Karpas-422 (cell line): ENCODE data around the gene EPHA7. TPM values are rescaled to one million over a fixed set of nuclear protein-coding genes. Genes with fewer than 3 reads are reported as not detected.

Experiments used
- DNase-seq: peaks from one replicate; pipeline ENCODE4 v3.0.0-alpha.2; 2015
- H2AFZ ChIP-seq: fragments of 200-600 bp; sonication (generic); 2 replicates; pipeline ENCODE4 v1.6.1; 2014; ENCODE audit warnings: antibody characterized with exemption, low read length, mixed read lengths
- H3K27ac ChIP-seq: fragments of 200-600 bp; sonication (generic); 2 replicates; pipeline ENCODE4 v1.5.1; 2014; ENCODE audit warnings: mild to moderate bottlenecking, low read length, moderate library complexity
- H3K27me3 ChIP-seq: fragments of 200-600 bp; sonication (generic); 2 replicates; pipeline ENCODE4 v1.6.1; 2014; ENCODE audit warnings: low read length, mixed read lengths
- H3K36me3 ChIP-seq: fragments of 200-600 bp; sonication (generic); 2 replicates; pipeline ENCODE4 v1.6.1; 2014; ENCODE audit warnings: low read length, mixed read lengths; ENCODE audit not compliant: insufficient read depth
- H3K4me1 ChIP-seq: fragments of 200-600 bp; sonication (generic); 2 replicates; pipeline ENCODE4 v1.6.1; 2014; ENCODE audit warnings: mild to moderate bottlenecking, low read length, mixed read lengths
- H3K4me2 ChIP-seq: fragments of 200-600 bp; sonication (generic); 2 replicates; pipeline ENCODE4 v1.6.1; 2014; ENCODE audit warnings: low read length, low read depth, mild to moderate bottlenecking; ENCODE audit not compliant: poor library complexity, severe bottlenecking
- H3K4me3 ChIP-seq: fragments of 200-600 bp; sonication (generic); 2 replicates; pipeline ENCODE4 v1.5.1; 2014; ENCODE audit warnings: mild to moderate bottlenecking, antibody characterized with exemption, low read length, mixed read lengths
- H3K79me2 ChIP-seq: fragments of 200-600 bp; sonication (generic); 2 replicates; pipeline ENCODE4 v1.6.1; 2014; ENCODE audit warnings: mild to moderate bottlenecking, low read length, mixed read lengths
- H3K9ac ChIP-seq: fragments of 200-600 bp; sonication (generic); 2 replicates; pipeline ENCODE4 v1.6.0; 2014; ENCODE audit warnings: low read length
- H3K9me2 ChIP-seq: fragments of 200-600 bp; sonication (generic), shearing (Covaris generic); replicated peaks from 2 replicates; pipeline ENCODE4 v1.6.0; 2014; ENCODE audit warnings: mild to moderate bottlenecking, low read length, moderate library complexity; ENCODE audit not compliant: insufficient read depth
- H3K9me3 ChIP-seq: fragments of 300-700, 200-600 bp; sonication (generic); 2 replicates; pipeline ENCODE4 v1.6.1; 2014; ENCODE audit warnings: low read length, mixed read lengths
- H4K20me1 ChIP-seq: fragments of 200-600 bp; sonication (generic); 2 replicates; pipeline ENCODE4 v1.6.1; 2014; ENCODE audit warnings: mild to moderate bottlenecking, antibody characterized with exemption, low read length, low read depth; ENCODE audit not compliant: insufficient read depth
- total RNA-seq: library from RNA; depleted of rRNA; stranded (reverse); fragments of >200 nt; shearing (Covaris generic); gene quantifications from 2 replicates; pipeline ENCODE4 v1.2.3, GENCODE V29; 2014; ENCODE audit warnings: low replicate concordance

Gene EPHA7
- total RNA-seq, 1 experiment from 2014 or later = not detected

DNA sequence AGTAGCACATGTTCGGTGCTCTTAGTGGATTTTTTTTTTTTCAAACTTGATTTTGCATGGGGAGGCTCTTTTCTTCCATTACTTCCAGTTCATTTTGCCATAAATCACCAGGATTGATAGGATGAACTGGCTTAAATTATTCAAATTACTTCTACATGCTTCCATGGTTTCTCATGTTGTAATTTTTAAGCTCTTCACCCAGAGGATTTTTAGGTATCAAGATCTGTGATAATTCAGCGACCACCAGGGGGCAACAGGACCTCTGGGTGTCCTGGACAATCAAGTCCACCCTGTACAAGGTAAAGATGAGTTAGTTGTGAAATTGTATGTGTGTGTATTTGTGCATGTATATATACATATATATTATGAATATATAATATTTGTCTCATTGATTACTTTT lies 4.2 kb upstream of the EPHA7 start:
- peaks cover 9% of the 10 kb centered on the region for H3K9me2 ChIP-seq
- peaks cover 2% of the 10 kb centered on the region for H3K9me3 ChIP-seq
- no peak overlapping the region for H3K4me2 ChIP-seq
- H3K27ac ChIP-seq = no peak overlapping the region
- no peaks in the 10 kb centered on the region for H3K27me3 ChIP-seq
- no peak overlapping the region for H2AFZ ChIP-seq
- no peaks in the 10 kb centered on the region for H4K20me1 ChIP-seq
- H3K36me3 ChIP-seq = no peaks in the 10 kb centered on the region
- peak; percentile 76 for DNase-seq
- H3K4me3 ChIP-seq = no peak overlapping the region
- H3K79me2 ChIP-seq = no peaks in the 10 kb centered on the region
- no peak overlapping the region for H3K9ac ChIP-seq
- no peaks in the 10 kb centered on the region for H3K4me1 ChIP-seq

DNA sequence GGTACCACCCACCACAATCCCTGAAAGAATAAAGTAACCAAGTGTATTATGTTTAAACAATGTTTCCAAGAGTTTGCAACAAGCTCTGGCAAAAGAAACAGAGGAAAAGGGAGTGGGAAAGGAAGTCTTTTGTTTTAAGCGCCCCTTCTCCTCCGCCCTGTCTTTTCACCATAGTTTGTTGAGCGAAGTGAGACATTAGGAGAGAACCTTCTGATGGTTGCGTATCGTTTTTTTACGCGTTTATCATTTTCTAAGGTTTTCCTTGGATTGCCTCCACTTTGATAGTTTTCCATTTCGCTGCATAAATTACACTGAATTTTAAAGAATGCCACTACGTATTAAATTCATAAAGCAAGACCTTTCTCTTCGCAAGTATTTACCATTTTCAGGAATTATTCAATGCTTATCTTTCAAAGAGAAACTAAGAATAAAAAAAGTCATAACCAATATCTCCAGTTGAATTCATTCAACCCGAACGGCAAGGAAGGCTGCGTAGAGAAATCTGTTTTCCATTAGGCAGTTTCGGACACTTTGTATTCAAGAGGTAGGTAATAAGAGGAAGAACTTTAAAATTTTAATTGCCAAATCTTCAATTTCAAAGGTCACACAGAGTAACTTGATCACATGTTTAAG lies 920 bp upstream of the EPHA7 start:
- no peaks in the 10 kb centered on the region for H3K9me2 ChIP-seq
- H3K4me3 ChIP-seq = no peak overlapping the region
- H3K4me1 ChIP-seq = no peaks in the 10 kb centered on the region
- H3K36me3 ChIP-seq = no peaks in the 10 kb centered on the region
- no peak overlapping the region for H3K4me2 ChIP-seq
- H3K27ac ChIP-seq = no peak overlapping the region
- H3K9me3 ChIP-seq = peaks cover 2% of the 10 kb centered on the region
- no peaks in the 10 kb centered on the region for H3K79me2 ChIP-seq
- DNase-seq = no peak
- no peak overlapping the region for H3K9ac ChIP-seq
- no peaks in the 10 kb centered on the region for H3K27me3 ChIP-seq
- no peak overlapping the region for H2AFZ ChIP-seq
- no peaks in the 10 kb centered on the region for H4K20me1 ChIP-seq

DNA sequence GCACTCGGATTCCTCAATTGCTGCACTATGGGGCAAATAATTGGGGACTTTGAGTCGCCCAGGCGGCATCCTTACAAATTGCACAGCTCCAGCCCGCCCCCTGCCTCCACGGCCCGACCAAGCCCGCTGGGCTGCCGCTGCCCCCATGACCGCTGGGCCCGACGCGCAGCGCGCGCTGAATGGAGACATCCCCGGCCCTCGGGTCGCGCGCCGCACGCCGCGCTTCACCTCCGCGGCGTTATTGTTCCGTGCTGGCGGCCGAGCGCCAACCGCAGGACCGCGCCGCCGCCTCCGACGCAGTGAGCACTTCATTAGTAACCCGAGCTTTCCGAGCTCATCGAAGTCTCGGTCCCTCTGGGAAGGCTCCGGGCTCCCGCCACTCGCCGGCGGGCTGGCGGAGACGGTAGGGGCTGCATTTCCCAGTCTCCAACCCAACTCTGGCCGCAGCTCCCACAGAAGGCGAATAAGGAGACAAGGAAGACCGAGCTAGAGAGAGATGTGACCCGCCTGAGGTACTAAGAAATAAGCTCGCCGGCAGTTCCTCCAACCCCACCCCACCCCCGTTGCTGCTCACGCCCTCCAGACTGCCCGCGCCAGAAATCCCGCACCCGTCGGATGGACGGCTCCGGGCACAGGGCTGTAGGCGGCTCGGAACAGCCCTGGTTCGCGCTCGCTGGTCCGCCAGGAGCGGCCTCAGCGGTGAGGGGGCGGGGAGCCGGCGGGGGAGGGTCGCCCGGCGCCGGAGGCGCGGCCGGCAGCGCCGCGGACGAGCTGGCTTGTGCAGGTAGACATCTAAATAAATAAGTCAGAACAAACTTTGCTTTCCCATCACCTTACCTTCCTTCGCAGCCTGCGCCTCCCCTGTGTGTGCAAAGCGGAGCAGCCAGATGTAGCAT lies 703 bp downstream of the EPHA7 start:
- Histone ChIP-seq H3K27me3 (no peaks in the 10 kb centered on the region), H3K9ac (no peak overlapping the region), H4K20me1 (no peaks in the 10 kb centered on the region), H3K79me2 (no peaks in the 10 kb centered on the region), H3K4me1 (no peaks in the 10 kb centered on the region), H2AFZ (no peak overlapping the region), H3K36me3 (no peaks in the 10 kb centered on the region), H3K9me2 (no peaks in the 10 kb centered on the region), H3K27ac (no peak overlapping the region), H3K4me3 (no peak overlapping the region), H3K9me3 (peaks cover 2% of the 10 kb centered on the region), H3K4me2 (no peak overlapping the region)
- DNase-seq = no peak

DNA sequence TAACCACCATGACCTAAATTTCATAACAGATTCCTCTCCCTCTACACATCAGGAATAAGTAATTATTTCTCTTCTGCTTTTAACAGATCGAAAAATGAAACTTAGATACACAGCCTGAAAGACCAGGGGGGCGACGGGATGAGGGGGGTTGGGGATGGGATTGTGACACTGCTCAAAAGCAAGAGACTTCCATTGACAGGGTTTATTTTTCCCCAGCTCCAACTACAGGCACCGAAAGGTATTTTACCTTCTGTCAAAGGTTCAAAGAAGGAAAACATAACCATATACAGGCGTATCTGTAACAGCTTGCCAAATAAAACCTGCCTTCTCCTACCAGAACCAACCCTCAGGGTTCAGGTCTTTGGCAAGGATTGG lies 1.3 kb downstream of the EPHA7 start:
- H3K9me2 ChIP-seq = no peaks in the 10 kb centered on the region
- DNase-seq = no peak
- no peaks in the 10 kb centered on the region for H4K20me1 ChIP-seq
- H3K27me3 ChIP-seq = no peaks in the 10 kb centered on the region
- no peaks in the 10 kb centered on the region for H3K4me1 ChIP-seq
- H3K79me2 ChIP-seq = no peaks in the 10 kb centered on the region
- H3K36me3 ChIP-seq = no peaks in the 10 kb centered on the region
- H2AFZ ChIP-seq = no peak overlapping the region
- H3K9ac ChIP-seq = no peak overlapping the region
- no peak overlapping the region for H3K4me3 ChIP-seq
- H3K27ac ChIP-seq = no peak overlapping the region
- no peak overlapping the region for H3K4me2 ChIP-seq
- H3K9me3 ChIP-seq = peaks cover 7% of the 10 kb centered on the region

DNA sequence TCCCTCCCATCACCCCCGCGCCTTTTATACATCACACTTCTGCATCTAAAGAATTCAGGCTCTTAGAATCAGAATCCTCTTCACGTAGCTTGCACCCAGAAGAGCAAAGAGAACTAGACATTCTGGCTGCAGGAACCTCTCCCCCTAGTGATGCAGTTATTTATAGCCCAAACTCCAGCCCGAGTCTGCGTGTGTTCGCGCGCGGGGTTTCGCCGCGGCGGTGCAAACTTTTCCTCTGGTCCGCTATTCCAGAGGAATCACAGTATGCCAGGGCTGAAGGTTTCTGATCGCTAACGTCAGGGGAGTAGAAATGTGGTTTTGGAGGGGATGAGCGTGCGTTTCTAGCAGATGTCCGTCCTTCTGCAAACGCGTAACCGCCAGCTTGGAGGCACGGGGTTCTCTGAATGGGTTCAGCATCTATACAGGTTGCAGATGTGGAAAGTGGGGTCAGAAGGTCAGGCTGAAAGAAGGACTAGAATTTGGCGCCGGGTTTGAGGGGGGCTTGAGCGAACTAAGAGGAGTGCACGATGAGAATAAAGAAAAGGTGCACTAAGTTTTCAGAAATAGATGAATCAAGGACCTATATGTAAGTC lies 1.8 kb downstream of the EPHA7 start:
- no peak overlapping the region for H3K4me3 ChIP-seq
- H3K27ac ChIP-seq = no peak overlapping the region
- H3K9me3 ChIP-seq = peaks cover 8% of the 10 kb centered on the region
- H3K27me3 ChIP-seq = no peaks in the 10 kb centered on the region
- H3K4me1 ChIP-seq = no peaks in the 10 kb centered on the region
- no peaks in the 10 kb centered on the region for H3K9me2 ChIP-seq
- no peaks in the 10 kb centered on the region for H3K79me2 ChIP-seq
- no peaks in the 10 kb centered on the region for H4K20me1 ChIP-seq
- H3K36me3 ChIP-seq = no peaks in the 10 kb centered on the region
- H3K4me2 ChIP-seq = no peak overlapping the region
- H3K9ac ChIP-seq = no peak overlapping the region
- H2AFZ ChIP-seq = no peak overlapping the region
- no peak for DNase-seq

DNA sequence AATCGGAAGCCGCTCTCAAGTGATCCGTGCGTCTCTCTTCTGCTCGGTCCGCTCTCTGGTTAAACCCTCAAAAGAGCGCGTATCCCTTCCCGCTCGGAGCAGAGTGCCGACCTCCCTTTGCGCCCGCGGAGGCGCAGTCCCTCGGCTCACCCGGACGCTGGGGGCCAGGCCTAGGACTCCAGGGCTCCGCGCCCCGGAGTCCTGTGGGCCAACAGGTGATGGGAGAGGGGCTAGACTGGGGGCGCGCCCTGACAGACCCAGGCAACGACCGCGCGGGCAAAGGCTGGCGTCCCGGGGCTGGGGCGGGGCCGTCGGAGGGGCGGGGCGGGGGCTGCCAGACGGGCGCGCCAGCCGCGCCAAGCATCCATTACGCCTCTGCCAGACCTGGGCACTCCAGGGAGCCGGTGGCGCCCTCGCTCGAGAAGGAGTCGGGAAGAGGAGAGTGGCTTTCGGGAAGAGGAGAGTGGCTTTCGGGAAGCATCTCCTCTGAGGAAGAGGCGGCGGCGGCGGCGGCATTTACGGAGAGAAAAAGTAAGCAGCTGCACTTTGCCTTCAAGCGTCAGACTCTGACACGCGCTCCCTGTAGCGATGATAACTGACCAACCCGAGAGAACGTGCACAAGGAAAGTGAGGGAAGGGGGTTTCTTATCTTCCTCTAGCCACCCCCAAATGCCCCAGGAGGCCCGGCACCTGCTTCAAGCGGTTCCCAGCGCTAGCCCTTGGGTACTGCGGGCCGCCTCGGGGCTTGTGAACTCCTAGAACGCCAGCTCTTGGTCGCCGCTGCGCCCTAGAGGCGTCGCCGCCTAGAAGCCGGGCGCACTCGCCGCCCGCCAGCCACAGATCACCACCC lies 2.6 kb downstream of the EPHA7 start:
- H3K9ac ChIP-seq = no peak overlapping the region
- no peaks in the 10 kb centered on the region for H3K36me3 ChIP-seq
- no peaks in the 10 kb centered on the region for H3K4me1 ChIP-seq
- H2AFZ ChIP-seq = no peak overlapping the region
- no peaks in the 10 kb centered on the region for H3K9me2 ChIP-seq
- H3K27me3 ChIP-seq = no peaks in the 10 kb centered on the region
- peaks cover 11% of the 10 kb centered on the region for H3K9me3 ChIP-seq
- no peak for DNase-seq
- H3K4me2 ChIP-seq = no peak overlapping the region
- no peaks in the 10 kb centered on the region for H4K20me1 ChIP-seq
- H3K27ac ChIP-seq = no peak overlapping the region
- H3K4me3 ChIP-seq = no peak overlapping the region
- H3K79me2 ChIP-seq = no peaks in the 10 kb centered on the region

DNA sequence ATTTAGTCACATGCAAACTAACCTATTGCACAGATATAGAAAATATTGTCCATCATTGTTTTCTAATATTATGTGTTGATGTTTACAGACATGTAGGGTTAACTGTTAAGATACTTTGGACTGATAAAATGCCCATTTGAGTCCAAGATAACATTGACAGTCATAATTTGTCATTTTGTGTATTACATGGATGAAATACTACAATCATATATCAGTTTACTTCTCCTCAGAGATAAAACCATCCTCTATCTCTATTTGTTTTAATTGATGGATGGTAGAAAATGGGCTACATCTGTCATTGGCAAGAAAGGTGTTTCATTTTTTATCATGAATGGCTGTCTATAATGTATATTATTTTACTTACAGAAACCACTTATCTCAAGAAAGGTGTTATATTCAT lies 6.2 kb downstream of the EPHA7 start:
- no peaks in the 10 kb centered on the region for H3K36me3 ChIP-seq
- no peaks in the 10 kb centered on the region for H3K79me2 ChIP-seq
- H3K27me3 ChIP-seq = no peaks in the 10 kb centered on the region
- H3K27ac ChIP-seq = no peak overlapping the region
- no peaks in the 10 kb centered on the region for H3K4me1 ChIP-seq
- H4K20me1 ChIP-seq = no peaks in the 10 kb centered on the region
- DNase-seq = no peak
- H3K9ac ChIP-seq = no peak overlapping the region
- no peaks in the 10 kb centered on the region for H3K9me2 ChIP-seq
- H3K4me3 ChIP-seq = no peak overlapping the region
- H3K9me3 ChIP-seq = peaks cover 24% of the 10 kb centered on the region
- no peak overlapping the region for H3K4me2 ChIP-seq
- no peak overlapping the region for H2AFZ ChIP-seq

DNA sequence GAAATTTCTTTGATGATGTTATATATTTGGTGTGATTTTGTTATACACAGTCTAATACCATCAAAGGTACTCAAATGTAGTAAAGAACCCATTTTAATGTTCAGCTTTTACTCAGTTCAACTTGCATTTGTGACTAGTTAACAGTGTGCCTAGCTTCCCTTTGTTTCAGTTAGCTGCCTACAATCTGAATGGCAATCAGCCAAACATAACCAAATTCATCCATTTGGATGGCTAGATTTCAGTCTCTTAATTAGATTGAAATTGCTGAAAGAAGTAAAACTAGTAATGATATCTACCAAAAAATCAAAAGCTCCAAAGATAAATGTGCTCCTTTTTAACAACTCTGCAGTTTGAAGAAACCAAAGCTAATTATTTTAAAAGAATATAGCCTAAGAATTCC lies 6.9 kb downstream of the EPHA7 start:
- no peak overlapping the region for H3K9ac ChIP-seq
- H4K20me1 ChIP-seq = no peaks in the 10 kb centered on the region
- no peaks in the 10 kb centered on the region for H3K36me3 ChIP-seq
- no peaks in the 10 kb centered on the region for H3K4me1 ChIP-seq
- peaks cover 25% of the 10 kb centered on the region for H3K9me3 ChIP-seq
- no peaks in the 10 kb centered on the region for H3K79me2 ChIP-seq
- H2AFZ ChIP-seq = no peak overlapping the region
- no peak overlapping the region for H3K4me2 ChIP-seq
- no peak overlapping the region for H3K4me3 ChIP-seq
- H3K27ac ChIP-seq = no peak overlapping the region
- no peaks in the 10 kb centered on the region for H3K9me2 ChIP-seq
- DNase-seq = no peak
- no peaks in the 10 kb centered on the region for H3K27me3 ChIP-seq
